Uterus (tissue), 2 donors: ENCODE measurements around the gene CNOT4.

Source experiments
- CTCF ChIP-seq, 4 experiments: fragments of 200-600 bp in 2 of 4; fragments of 450-650 bp in 2 of 4; sonication (generic) in 2 of 4; IDR thresholded peaks; one replicate each; pipeline ENCODE4 v1.5.1; 2016 to 2019; ENCODE audit warnings: antibody characterized with exemption in 4 of 4, mild to moderate bottlenecking in 2 of 4, moderate library complexity in 1 of 4
- POLR2A ChIP-seq, 2 donors: fragments of 450-650 bp; IDR thresholded peaks; one replicate each; pipeline ENCODE4 v1.6.1; 2016; ENCODE audit warnings: antibody characterized with exemption in 2 of 2, mild to moderate bottlenecking in 1 of 2, moderate library complexity in 1 of 2

DNA sequence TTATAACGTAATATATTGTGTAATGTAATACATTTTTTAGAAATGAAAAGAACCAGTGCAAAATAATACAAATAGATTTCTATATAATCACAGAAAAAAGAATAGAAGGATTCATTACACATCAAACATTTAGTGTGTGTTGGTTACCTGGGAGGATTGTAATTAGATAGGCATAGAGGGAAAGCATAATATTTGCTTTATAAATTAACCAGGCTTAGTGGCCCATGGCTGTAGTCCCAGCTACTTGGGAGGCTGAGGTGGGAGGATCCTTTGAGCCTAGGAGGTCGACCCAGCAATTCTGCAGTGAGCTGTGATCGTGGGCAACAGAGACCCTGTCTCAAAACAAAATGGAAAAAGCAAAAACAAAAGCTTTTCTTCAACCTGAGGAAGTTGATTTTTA lies 5.0 kb upstream of the CNOT4 start:
- TF ChIP-seq CTCF (IDR thresholded peaks at IDR 0.05) (no peak), POLR2A (IDR thresholded peaks at IDR 0.05) (no peak)
